Measurements from ENCODE around the gene KRT27.

GRCh38 chr17:40775945-40776344 lies 6.4 kb downstream of the KRT27 start:
- no peak for TF ChIP-seq PPARA (CRISPR knock-in tag; IDR thresholded peaks at IDR 0.05; ENCODE audit: borderline replicate concordance)
- TF ChIP-seq, protein P1, sequence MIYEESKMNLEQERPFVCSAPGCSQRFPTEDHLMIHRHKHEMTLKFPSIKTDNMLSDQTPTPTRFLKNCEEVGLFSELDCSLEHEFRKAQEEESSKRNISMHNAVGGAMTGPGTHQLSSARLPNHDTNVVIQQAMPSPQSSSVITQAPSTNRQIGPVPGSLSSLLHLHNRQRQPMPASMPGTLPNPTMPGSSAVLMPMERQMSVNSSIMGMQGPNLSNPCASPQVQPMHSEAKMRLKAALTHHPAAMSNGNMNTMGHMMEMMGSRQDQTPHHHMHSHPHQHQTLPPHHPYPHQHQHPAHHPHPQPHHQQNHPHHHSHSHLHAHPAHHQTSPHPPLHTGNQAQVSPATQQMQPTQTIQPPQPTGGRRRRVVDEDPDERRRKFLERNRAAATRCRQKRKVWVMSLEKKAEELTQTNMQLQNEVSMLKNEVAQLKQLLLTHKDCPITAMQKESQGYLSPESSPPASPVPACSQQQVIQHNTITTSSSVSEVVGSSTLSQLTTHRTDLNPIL (CRISPR knock-in tag; IDR thresholded peaks at IDR 0.05; ENCODE audit: low read depth) = no peak
- TF ChIP-seq PATZ1 (CRISPR knock-in tag; IDR thresholded peaks at IDR 0.05; ENCODE audit: borderline replicate concordance) = no peak
- no peak for TF ChIP-seq BACH2 (CRISPR knock-in tag; IDR thresholded peaks at IDR 0.05; ENCODE audit: borderline replicate concordance)
- TF ChIP-seq ZNF565 (CRISPR knock-in tag; conservative IDR thresholded peaks at IDR 0.05; ENCODE audit: low read depth) = no peak
- no peak for TF ChIP-seq POU6F1 (CRISPR knock-in tag; IDR thresholded peaks at IDR 0.05; ENCODE audit: borderline replicate concordance, low read depth)
- TF ChIP-seq SNAI2 (CRISPR knock-in tag; IDR thresholded peaks at IDR 0.05) = no peak
- TF ChIP-seq ESRRG (CRISPR knock-in tag; IDR thresholded peaks at IDR 0.05) = no peak
- no peak for TF ChIP-seq CSRNP3 (CRISPR knock-in tag; IDR thresholded peaks at IDR 0.05)
- TF ChIP-seq GLIS3 (CRISPR knock-in tag; IDR thresholded peaks at IDR 0.05) = no peak
- TF ChIP-seq ISL1 (CRISPR knock-in tag; IDR thresholded peaks at IDR 0.05) = no peak
